ENCODE results near the gene PPP4C. TPM values are rescaled to one million over a fixed set of nuclear protein-coding genes. Genes with fewer than 3 reads are reported as not detected.

Gene PPP4C
- total and polyA plus RNA-seq, 4 donors: 50.2 to 70.3 (median 54.5) TPM

- no peak for DNase-seq
- ATAC-seq (ENCODE audit: low FRiP score): no peak
- intact Hi-C loops (cut with DNase I): no loop called here
- Histone ChIP-seq H3K4me3 (ENCODE audit: low read length in 2 of 2) (no peak overlapping the region), H3K9me3 (ENCODE audit: control insufficient read depth, low read length) (no peaks in the 10 kb centered on the region), H3K36me3 (ENCODE audit: control insufficient read depth in 1 of 2, insufficient read depth in 2 of 2, low read length in 1 of 2) (peaks cover 0 to 8% of the 10 kb centered on the region in 2 donors), H3K4me1 (ENCODE audit: control insufficient read depth in 1 of 2, insufficient read depth in 2 of 2, low read length in 2 of 2) (no peaks in the 10 kb centered on the region), H3K27ac (ENCODE audit: low read depth in 1 of 2, low read length in 2 of 2) (no peak overlapping the region), H3K27me3 (ENCODE audit: control insufficient read depth in 1 of 2, insufficient read depth in 2 of 2, low read length in 1 of 2) (no peaks in the 10 kb centered on the region)
- 85 to 89% methylated on average over 24 of the region's 24 CpGs for WGBS, 2 donors
These were observed 7.6 kb downstream of the PPP4C start for GRCh38 chr16:30083216-30084055.

GRCh38 chr16:30084096-30084815 lies 8.5 kb downstream of the PPP4C start:
- Histone ChIP-seq H3K36me3 (ENCODE audit: control insufficient read depth in 1 of 2, insufficient read depth in 2 of 2, low read length in 1 of 2) (peaks cover 0 to 8% of the 10 kb centered on the region in 2 donors), H3K4me1 (ENCODE audit: control insufficient read depth in 1 of 2, insufficient read depth in 2 of 2, low read length in 2 of 2) (no peaks in the 10 kb centered on the region), H3K27me3 (ENCODE audit: control insufficient read depth in 1 of 2, insufficient read depth in 2 of 2, low read length in 1 of 2) (no peaks in the 10 kb centered on the region), H3K9me3 (ENCODE audit: control insufficient read depth, low read length) (no peaks in the 10 kb centered on the region), H3K27ac (ENCODE audit: low read depth in 1 of 2, low read length in 2 of 2) (no peak overlapping the region), H3K4me3 (ENCODE audit: low read length in 2 of 2) (no peak overlapping the region)
- intact Hi-C loops (cut with DNase I): no loop called here
- 74 to 83% methylated on average over 18 of the region's 18 CpGs for WGBS, 2 donors
- ATAC-seq (ENCODE audit: low FRiP score) (no peak), DNase-seq (no peak)

GRCh38 chr16:30084816-30085159 lies 9.0 kb downstream of the PPP4C start:
- H3K27me3 ChIP-seq (ENCODE audit: control insufficient read depth in 1 of 2, insufficient read depth in 2 of 2, low read length in 1 of 2): no peaks in the 10 kb centered on the region
- H3K4me3 ChIP-seq (ENCODE audit: low read length in 2 of 2): no peak overlapping the region
- no peaks in the 10 kb centered on the region for H3K9me3 ChIP-seq (ENCODE audit: control insufficient read depth, low read length)
- no peak overlapping the region for H3K27ac ChIP-seq (ENCODE audit: low read depth in 1 of 2, low read length in 2 of 2)
- ATAC-seq (ENCODE audit: low FRiP score) (peak; percentile 75), DNase-seq (peak; percentile 76 to 86)
- H3K4me1 ChIP-seq (ENCODE audit: control insufficient read depth in 1 of 2, insufficient read depth in 2 of 2, low read length in 2 of 2): no peaks in the 10 kb centered on the region
- WGBS, 2 donors: 37 to 53% methylated on average over 17 of the region's 17 CpGs
- intact Hi-C loops (cut with DNase I): no loop called here
- peaks cover 0 to 8% of the 10 kb centered on the region in 2 donors for H3K36me3 ChIP-seq (ENCODE audit: control insufficient read depth in 1 of 2, insufficient read depth in 2 of 2, low read length in 1 of 2)

- H3K36me3 ChIP-seq (ENCODE audit: control insufficient read depth in 1 of 2, insufficient read depth in 2 of 2, low read length in 1 of 2): peaks cover 0 to 8% of the 10 kb centered on the region in 2 donors
- DNase-seq: peak in 1 of 2 donors; percentile 80
- intact Hi-C loops (cut with DNase I): no loop called here
- no peaks in the 10 kb centered on the region for H3K9me3 ChIP-seq (ENCODE audit: control insufficient read depth, low read length)
- H3K4me1 ChIP-seq (ENCODE audit: control insufficient read depth in 1 of 2, insufficient read depth in 2 of 2, low read length in 2 of 2): no peaks in the 10 kb centered on the region
- no peak overlapping the region for H3K27ac ChIP-seq (ENCODE audit: low read depth in 1 of 2, low read length in 2 of 2)
- 12 to 25% methylated on average over 2 to 3 of the region's 3 CpGs for WGBS, 2 donors
- H3K4me3 ChIP-seq (ENCODE audit: low read length in 2 of 2): no peak overlapping the region
- ATAC-seq (ENCODE audit: low FRiP score): peak; percentile 67
- H3K27me3 ChIP-seq (ENCODE audit: control insufficient read depth in 1 of 2, insufficient read depth in 2 of 2, low read length in 1 of 2): no peaks in the 10 kb centered on the region
These were observed 9.5 kb downstream of the PPP4C start for GRCh38 chr16:30085247-30085646.

GRCh38 chr16:30085820-30086219 lies 10.0 kb downstream of the PPP4C start:
- intact Hi-C loops (cut with DNase I): no loop called here
- Histone ChIP-seq H3K27me3 (ENCODE audit: control insufficient read depth in 1 of 2, insufficient read depth in 2 of 2, low read length in 1 of 2) (no peaks in the 10 kb centered on the region), H3K36me3 (ENCODE audit: control insufficient read depth in 1 of 2, insufficient read depth in 2 of 2, low read length in 1 of 2) (peaks cover 0 to 8% of the 10 kb centered on the region in 2 donors), H3K4me1 (ENCODE audit: control insufficient read depth in 1 of 2, insufficient read depth in 2 of 2, low read length in 2 of 2) (no peaks in the 10 kb centered on the region), H3K9me3 (ENCODE audit: control insufficient read depth, low read length) (no peaks in the 10 kb centered on the region), H3K27ac (ENCODE audit: low read depth in 1 of 2, low read length in 2 of 2) (no peak overlapping the region), H3K4me3 (ENCODE audit: low read length in 2 of 2) (no peak overlapping the region)
- ATAC-seq (ENCODE audit: low FRiP score): no peak
- WGBS, 2 donors: 53 to 68% methylated on average over 6 of the region's 6 CpGs
- no peak for DNase-seq

GRCh38 chr16:30086291-30087140 lies 10.7 kb downstream of the PPP4C start:
- no peak for ATAC-seq (ENCODE audit: low FRiP score)
- 64 to 77% methylated on average over 27 of the region's 27 CpGs for WGBS, 2 donors
- H3K4me1 ChIP-seq (ENCODE audit: control insufficient read depth in 1 of 2, insufficient read depth in 2 of 2, low read length in 2 of 2): no peaks in the 10 kb centered on the region
- intact Hi-C loops (cut with DNase I): no loop called here
- peaks cover 0 to 8% of the 10 kb centered on the region in 2 donors for H3K36me3 ChIP-seq (ENCODE audit: control insufficient read depth in 1 of 2, insufficient read depth in 2 of 2, low read length in 1 of 2)
- H3K9me3 ChIP-seq (ENCODE audit: control insufficient read depth, low read length): no peaks in the 10 kb centered on the region
- no peak for DNase-seq
- no peak overlapping the region for H3K27ac ChIP-seq (ENCODE audit: low read depth in 1 of 2, low read length in 2 of 2)
- H3K27me3 ChIP-seq (ENCODE audit: control insufficient read depth in 1 of 2, insufficient read depth in 2 of 2, low read length in 1 of 2): no peaks in the 10 kb centered on the region
- no peak overlapping the region for H3K4me3 ChIP-seq (ENCODE audit: low read length in 2 of 2)

GRCh38 chr16:30087181-30087898 lies 11.5 kb downstream of the PPP4C start:
- Histone ChIP-seq H3K27ac (ENCODE audit: low read depth in 1 of 2, low read length in 2 of 2) (no peak overlapping the region), H3K4me3 (ENCODE audit: low read length in 2 of 2) (no peak overlapping the region), H3K9me3 (ENCODE audit: control insufficient read depth, low read length) (no peaks in the 10 kb centered on the region), H3K36me3 (ENCODE audit: control insufficient read depth in 1 of 2, insufficient read depth in 2 of 2, low read length in 1 of 2) (peaks cover 0 to 6% of the 10 kb centered on the region in 2 donors), H3K4me1 (ENCODE audit: control insufficient read depth in 1 of 2, insufficient read depth in 2 of 2, low read length in 2 of 2) (no peaks in the 10 kb centered on the region), H3K27me3 (ENCODE audit: control insufficient read depth in 1 of 2, insufficient read depth in 2 of 2, low read length in 1 of 2) (no peaks in the 10 kb centered on the region)
- ATAC-seq (ENCODE audit: low FRiP score) (no peak), DNase-seq (no peak)
- intact Hi-C loops (cut with DNase I): no loop called here
- 93 to 96% methylated on average over 11 of the region's 11 CpGs for WGBS, 2 donors

- intact Hi-C loops (cut with DNase I): no loop called here
- no peaks in the 10 kb centered on the region for H3K9me3 ChIP-seq (ENCODE audit: control insufficient read depth, low read length)
- 74 to 77% methylated on average over 10 of the region's 10 CpGs for WGBS, 2 donors
These were observed 12.5 kb downstream of the PPP4C start for GRCh38 chr16:30088237-30088831.

More at GRCh38 chr16:30088237-30088831, 12.5 kb downstream of the PPP4C start:
- no peaks in the 10 kb centered on the region for H3K4me1 ChIP-seq (ENCODE audit: control insufficient read depth in 1 of 2, insufficient read depth in 2 of 2, low read length in 2 of 2)
- DNase-seq (no peak), ATAC-seq (ENCODE audit: low FRiP score) (no peak)
- no peak overlapping the region for H3K4me3 ChIP-seq (ENCODE audit: low read length in 2 of 2)
- H3K27ac ChIP-seq (ENCODE audit: low read depth in 1 of 2, low read length in 2 of 2): no peak overlapping the region
- H3K36me3 ChIP-seq (ENCODE audit: control insufficient read depth in 1 of 2, insufficient read depth in 2 of 2, low read length in 1 of 2): peaks cover 0 to 5% of the 10 kb centered on the region in 2 donors
- H3K27me3 ChIP-seq (ENCODE audit: control insufficient read depth in 1 of 2, insufficient read depth in 2 of 2, low read length in 1 of 2): no peaks in the 10 kb centered on the region
